Calu3 (cell line): Measurements from ENCODE around the gene SLX9. TPM values are rescaled to one million over a fixed set of nuclear protein-coding genes. Genes with fewer than 3 reads are reported as not detected.

Experiments
- BruUV-seq: library from RNA; stranded (reverse); fragments of 400-500 nt; replicated peaks from 2 replicates; lab custom pipeline; 2021; lab: Mats Ljungman, UMichigan
- CTCF ChIA-PET: fragments of 300-600 bp; sonication (Branson Sonifier 250); formaldehyde crosslinking; loops from one replicate; lab custom pipeline; 2022; ENCODE audit warnings: antibody characterized with exemption; lab: Charles Lee
- DNase-seq: peaks from one replicate; pipeline ENCODE4 v3.0.0; 2022
- H3K27ac Mint-ChIP-seq: one replicate; pipeline ENCODE4 v1.8.0; 2022; ENCODE audit warnings: mixed read lengths; ENCODE audit not compliant: unreplicated experiment
- H3K27me3 Mint-ChIP-seq: one replicate; pipeline ENCODE4 v1.8.0; 2022; ENCODE audit warnings: mixed read lengths; ENCODE audit not compliant: unreplicated experiment
- H3K36me3 Mint-ChIP-seq: one replicate; pipeline ENCODE4 v1.8.0; 2022; ENCODE audit warnings: mild to moderate bottlenecking, moderate library complexity, mixed read lengths; ENCODE audit not compliant: insufficient read depth, unreplicated experiment
- H3K4me1 Mint-ChIP-seq: one replicate; pipeline ENCODE4 v1.8.0; 2022; ENCODE audit warnings: mild to moderate bottlenecking, low read depth, mixed read lengths; ENCODE audit not compliant: unreplicated experiment
- H3K4me3 Mint-ChIP-seq: one replicate; pipeline ENCODE4 v1.8.0; 2022; ENCODE audit warnings: mild to moderate bottlenecking, low read depth, moderate library complexity, mixed read lengths; ENCODE audit not compliant: unreplicated experiment
- H3K9me3 Mint-ChIP-seq: one replicate; pipeline ENCODE4 v1.8.0; 2022; ENCODE audit warnings: low read depth, mixed read lengths; ENCODE audit not compliant: unreplicated experiment
- intact Hi-C: fragments of 100-400 bp; cut with micrococcal nuclease; formaldehyde crosslinking; loops from one replicate; pipeline ENCODE4 v1.10.0; 2022; ENCODE audit not compliant: unreplicated experiment
- total RNA-seq: library from RNA; stranded (reverse); gene quantifications from 2 replicates; pipeline ENCODE4 v1.2.3, GENCODE V29; 2022
- TF ChIP-seq, protein P1 (sequence below): fragments of 200-600 bp; IDR thresholded peaks from one replicate; pipeline ENCODE4 v1.8.0; 2022; ENCODE audit warnings: antibody characterized with exemption; ENCODE audit not compliant: unreplicated experiment

Gene SLX9
- total RNA-seq, 1 experiment from 2014 or later = 24.6 TPM

DNA sequence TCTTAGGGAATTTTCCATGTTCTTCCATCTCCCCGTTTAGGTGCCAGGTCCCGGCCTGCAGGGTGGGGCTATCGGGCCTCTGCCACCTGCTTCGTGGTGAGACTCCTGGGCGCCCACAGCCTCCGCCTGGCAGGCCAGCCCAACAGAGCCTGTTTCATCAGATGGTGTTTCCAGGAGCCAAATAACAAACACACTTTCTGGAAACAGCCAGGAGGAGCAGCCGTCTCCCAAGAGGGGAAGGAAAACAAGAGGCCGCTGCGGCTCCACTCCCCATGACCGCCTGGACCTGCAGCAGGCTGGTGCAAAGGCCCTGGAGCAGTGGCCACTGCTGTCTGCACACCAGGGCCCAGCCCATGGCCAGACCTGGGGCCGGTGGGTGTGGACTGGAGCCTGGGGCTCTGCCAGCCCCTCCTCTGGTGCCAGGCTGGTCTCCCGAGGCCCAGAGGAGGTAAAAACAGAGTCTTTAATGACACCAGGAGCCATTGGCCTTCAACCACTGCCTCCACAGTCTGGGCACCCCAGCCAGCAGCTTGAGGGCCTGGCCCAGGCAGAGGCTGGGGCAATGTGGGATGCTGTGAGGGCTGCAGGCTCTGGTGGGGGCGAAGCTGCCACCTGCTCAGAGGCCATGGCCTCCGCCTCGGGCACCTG, 55.0 kb downstream of the SLX9 start:
- no peaks in the 10 kb centered on the region for H3K4me1 Mint-ChIP-seq
- no peak overlapping the region for H3K4me3 Mint-ChIP-seq
- BruUV-seq = no TSS peak
- CTCF ChIA-PET = no interaction called here
- TF ChIP-seq, protein P1, sequence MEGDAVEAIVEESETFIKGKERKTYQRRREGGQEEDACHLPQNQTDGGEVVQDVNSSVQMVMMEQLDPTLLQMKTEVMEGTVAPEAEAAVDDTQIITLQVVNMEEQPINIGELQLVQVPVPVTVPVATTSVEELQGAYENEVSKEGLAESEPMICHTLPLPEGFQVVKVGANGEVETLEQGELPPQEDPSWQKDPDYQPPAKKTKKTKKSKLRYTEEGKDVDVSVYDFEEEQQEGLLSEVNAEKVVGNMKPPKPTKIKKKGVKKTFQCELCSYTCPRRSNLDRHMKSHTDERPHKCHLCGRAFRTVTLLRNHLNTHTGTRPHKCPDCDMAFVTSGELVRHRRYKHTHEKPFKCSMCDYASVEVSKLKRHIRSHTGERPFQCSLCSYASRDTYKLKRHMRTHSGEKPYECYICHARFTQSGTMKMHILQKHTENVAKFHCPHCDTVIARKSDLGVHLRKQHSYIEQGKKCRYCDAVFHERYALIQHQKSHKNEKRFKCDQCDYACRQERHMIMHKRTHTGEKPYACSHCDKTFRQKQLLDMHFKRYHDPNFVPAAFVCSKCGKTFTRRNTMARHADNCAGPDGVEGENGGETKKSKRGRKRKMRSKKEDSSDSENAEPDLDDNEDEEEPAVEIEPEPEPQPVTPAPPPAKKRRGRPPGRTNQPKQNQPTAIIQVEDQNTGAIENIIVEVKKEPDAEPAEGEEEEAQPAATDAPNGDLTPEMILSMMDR = no peak
- H3K27ac Mint-ChIP-seq = no peak overlapping the region
- H3K36me3 Mint-ChIP-seq = no peaks in the 10 kb centered on the region
- H3K27me3 Mint-ChIP-seq = peaks cover 29% of the 10 kb centered on the region
- intact Hi-C loops = no loop called here
- no peaks in the 10 kb centered on the region for H3K9me3 Mint-ChIP-seq
- no peak for DNase-seq

DNA sequence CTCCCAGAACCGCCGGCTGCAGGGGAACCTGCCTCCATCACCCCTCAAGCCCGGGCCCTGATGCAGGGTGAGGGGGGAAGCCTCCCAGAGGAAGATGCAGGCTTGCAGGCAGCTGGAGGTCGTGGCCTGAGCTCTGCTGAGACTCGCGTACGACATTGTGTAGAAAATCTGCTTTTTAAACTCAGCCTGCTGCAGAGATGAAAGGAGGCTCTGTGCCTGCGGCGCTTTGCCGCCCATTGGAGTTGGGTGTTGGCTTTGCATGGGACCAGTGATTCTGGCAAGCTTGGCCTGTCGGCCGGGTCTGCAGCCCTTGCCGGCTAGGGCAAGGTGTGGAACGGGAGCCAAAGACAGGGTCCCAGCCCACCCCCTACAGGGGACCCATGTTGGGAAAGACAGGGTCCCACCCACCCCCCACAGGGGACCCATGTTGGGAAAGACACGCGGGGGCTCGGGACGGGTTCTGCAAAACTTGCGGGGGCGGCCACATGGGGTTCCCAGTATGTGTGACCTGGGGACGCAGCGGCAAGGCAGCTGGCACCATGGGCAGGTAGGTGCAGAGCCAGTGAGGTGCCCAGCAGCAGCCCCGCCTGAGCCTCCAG, 55.6 kb downstream of the SLX9 start:
- intact Hi-C loops = no loop called here
- H3K36me3 Mint-ChIP-seq = no peaks in the 10 kb centered on the region
- H3K27ac Mint-ChIP-seq = no peak overlapping the region
- TF ChIP-seq, protein P1 = no peak
- no TSS peak for BruUV-seq
- DNase-seq = no peak
- H3K9me3 Mint-ChIP-seq = no peaks in the 10 kb centered on the region
- peaks cover 29% of the 10 kb centered on the region for H3K27me3 Mint-ChIP-seq
- CTCF ChIA-PET = no interaction called here
- no peaks in the 10 kb centered on the region for H3K4me1 Mint-ChIP-seq
- no peak overlapping the region for H3K4me3 Mint-ChIP-seq

DNA sequence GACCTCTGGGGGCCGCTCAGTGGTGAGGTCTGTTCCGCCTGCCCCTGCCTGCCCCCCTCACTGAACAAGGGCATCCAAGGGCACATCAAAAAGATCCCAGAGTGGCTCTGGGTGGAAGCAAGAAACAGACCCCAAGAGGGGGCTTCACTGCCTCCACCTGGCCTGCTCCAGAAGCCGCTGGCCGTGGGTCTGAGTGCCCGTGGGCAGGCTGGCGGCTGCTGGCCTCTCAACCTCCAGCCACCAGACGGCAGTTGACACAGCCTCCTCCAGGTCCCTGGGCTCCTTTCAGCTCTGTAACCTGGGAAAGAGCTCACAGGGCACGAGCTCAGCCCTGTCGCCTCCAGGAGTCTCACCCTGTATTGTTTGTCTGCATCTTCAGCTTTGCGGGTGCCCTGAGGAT, 56.3 kb downstream of the SLX9 start:
- H3K9me3 Mint-ChIP-seq = no peaks in the 10 kb centered on the region
- CTCF ChIA-PET = no interaction called here
- H3K36me3 Mint-ChIP-seq = no peaks in the 10 kb centered on the region
- intact Hi-C loops = no loop called here
- no TSS peak for BruUV-seq
- no peak for DNase-seq
- peaks cover 29% of the 10 kb centered on the region for H3K27me3 Mint-ChIP-seq
- H3K4me3 Mint-ChIP-seq = no peak overlapping the region
- TF ChIP-seq, protein P1 = no peak
- H3K4me1 Mint-ChIP-seq = no peaks in the 10 kb centered on the region
- H3K27ac Mint-ChIP-seq = no peak overlapping the region

DNA sequence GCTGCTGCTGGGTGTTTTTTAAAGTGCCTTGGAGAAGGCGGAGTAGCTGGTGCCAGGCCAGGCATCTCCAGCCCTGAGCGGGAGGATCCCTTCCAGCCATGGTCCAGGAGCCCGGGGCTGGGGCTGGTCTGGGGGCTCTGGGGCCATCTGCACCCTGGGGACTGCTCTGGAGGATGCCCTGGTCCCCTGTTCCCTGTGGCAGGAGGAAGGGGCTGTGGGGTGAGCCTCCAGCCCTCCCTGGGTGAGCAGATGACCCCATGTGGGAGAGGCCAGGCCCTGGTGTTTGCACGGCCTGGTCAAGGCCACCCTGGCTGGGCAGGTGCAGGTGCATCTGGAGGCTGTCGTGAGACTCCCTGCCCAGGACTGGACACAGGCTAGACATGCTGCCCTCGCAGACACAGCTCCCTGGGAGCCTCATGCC, 56.7 kb downstream of the SLX9 start:
- CTCF ChIA-PET = no interaction called here
- H3K4me1 Mint-ChIP-seq = no peaks in the 10 kb centered on the region
- DNase-seq = no peak
- H3K9me3 Mint-ChIP-seq = no peaks in the 10 kb centered on the region
- TF ChIP-seq, protein P1 = no peak
- no peaks in the 10 kb centered on the region for H3K36me3 Mint-ChIP-seq
- BruUV-seq = no TSS peak
- H3K4me3 Mint-ChIP-seq = no peak overlapping the region
- intact Hi-C loops = no loop called here
- H3K27me3 Mint-ChIP-seq = peaks cover 29% of the 10 kb centered on the region
- H3K27ac Mint-ChIP-seq = no peak overlapping the region
